HEK293 (cell line): ENCODE measurements around the gene SPPL2B.

ENCODE experiments used
- GLI4 ChIP-seq: fragments of 450-650 bp; formaldehyde crosslinking; IDR thresholded peaks from 2 replicates; pipeline ENCODE4 v1.5.1; 2016; ENCODE audit warnings: missing biosample characterization, missing genetic modification characterization
- ZBTB21 ChIP-seq: fragments of 450-650 bp; formaldehyde crosslinking; IDR thresholded peaks from 2 replicates; pipeline ENCODE4 v1.5.1; 2017; ENCODE audit warnings: missing biosample characterization, missing genetic modification characterization
- ZNF24 ChIP-seq: fragments of 450-650 bp; formaldehyde crosslinking; IDR thresholded peaks from 2 replicates; pipeline ENCODE4 v1.5.1; 2016; ENCODE audit warnings: missing biosample characterization, missing genetic modification characterization
- TF ChIP-seq, protein P1 (sequence below): fragments of 450-650 bp; formaldehyde crosslinking; IDR thresholded peaks from 2 replicates; pipeline ENCODE4 v1.5.1; 2016; ENCODE audit warnings: missing biosample characterization, missing genetic modification characterization
- TF ChIP-seq, protein P2 (sequence below): fragments of 450-650 bp; formaldehyde crosslinking; IDR thresholded peaks from 2 replicates; pipeline ENCODE4 v1.5.1; 2016; ENCODE audit warnings: missing biosample characterization, missing genetic modification characterization

DNA sequence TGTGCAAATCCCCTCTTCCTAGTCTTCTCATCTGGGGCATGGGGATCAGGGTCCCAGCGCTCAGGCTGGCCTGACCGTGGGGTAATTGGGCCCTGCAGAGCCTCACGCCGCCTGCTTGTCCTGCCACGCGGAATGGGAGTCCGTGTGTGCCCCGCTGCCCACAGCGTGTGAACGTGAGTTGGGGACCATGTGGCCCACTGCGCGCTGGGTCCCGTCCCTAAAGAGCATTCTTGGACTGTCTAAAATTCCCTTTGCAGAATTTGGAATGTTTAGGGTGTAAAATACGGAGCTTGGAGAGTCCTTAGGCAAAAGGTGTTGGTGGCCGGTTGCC is 34.5 kb downstream of the SPPL2B start:
- no peak for TF ChIP-seq ZBTB21 (tag by site-specific recombination)
- TF ChIP-seq, protein P1, sequence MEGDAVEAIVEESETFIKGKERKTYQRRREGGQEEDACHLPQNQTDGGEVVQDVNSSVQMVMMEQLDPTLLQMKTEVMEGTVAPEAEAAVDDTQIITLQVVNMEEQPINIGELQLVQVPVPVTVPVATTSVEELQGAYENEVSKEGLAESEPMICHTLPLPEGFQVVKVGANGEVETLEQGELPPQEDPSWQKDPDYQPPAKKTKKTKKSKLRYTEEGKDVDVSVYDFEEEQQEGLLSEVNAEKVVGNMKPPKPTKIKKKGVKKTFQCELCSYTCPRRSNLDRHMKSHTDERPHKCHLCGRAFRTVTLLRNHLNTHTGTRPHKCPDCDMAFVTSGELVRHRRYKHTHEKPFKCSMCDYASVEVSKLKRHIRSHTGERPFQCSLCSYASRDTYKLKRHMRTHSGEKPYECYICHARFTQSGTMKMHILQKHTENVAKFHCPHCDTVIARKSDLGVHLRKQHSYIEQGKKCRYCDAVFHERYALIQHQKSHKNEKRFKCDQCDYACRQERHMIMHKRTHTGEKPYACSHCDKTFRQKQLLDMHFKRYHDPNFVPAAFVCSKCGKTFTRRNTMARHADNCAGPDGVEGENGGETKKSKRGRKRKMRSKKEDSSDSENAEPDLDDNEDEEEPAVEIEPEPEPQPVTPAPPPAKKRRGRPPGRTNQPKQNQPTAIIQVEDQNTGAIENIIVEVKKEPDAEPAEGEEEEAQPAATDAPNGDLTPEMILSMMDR (tag by site-specific recombination), result no peak
- no peak for TF ChIP-seq ZNF24
- no peak for TF ChIP-seq GLI4 (tag by site-specific recombination)
- TF ChIP-seq, protein P2, sequence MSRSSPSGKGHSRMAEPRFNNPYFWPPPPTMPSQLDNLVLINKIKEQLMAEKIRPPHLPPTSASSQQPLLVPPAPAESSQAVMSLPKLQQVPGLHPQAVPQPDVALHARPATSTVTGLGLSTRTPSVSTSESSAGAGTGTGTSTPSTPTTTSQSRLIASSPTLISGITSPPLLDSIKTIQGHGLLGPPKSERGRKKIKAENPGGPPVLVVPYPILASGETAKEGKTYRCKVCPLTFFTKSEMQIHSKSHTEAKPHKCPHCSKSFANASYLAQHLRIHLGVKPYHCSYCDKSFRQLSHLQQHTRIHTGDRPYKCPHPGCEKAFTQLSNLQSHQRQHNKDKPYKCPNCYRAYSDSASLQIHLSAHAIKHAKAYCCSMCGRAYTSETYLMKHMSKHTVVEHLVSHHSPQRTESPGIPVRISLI (tag by site-specific recombination), result no peak
